Common myeloid progenitor, CD34-positive (primary cell): ENCODE measurements around the gene CHRNB4.

Experiments
- CTCF ChIA-PET: fragments of 350-600 bp; sonication (Branson Sonifier 250); formaldehyde crosslinking; loops from one replicate; lab custom pipeline; 2021; ENCODE audit warnings: antibody characterized with exemption; lab: Charles Lee
- POLR2A ChIA-PET: fragments of 350-600 bp; sonication (Branson Sonifier 250); formaldehyde crosslinking; loops from one replicate; lab custom pipeline; 2021; ENCODE audit warnings: antibody characterized with exemption; lab: Charles Lee
- DNase-seq, 3 donors: peaks; one replicate each; pipeline versions ENCODE4 v3.0.0 to v3.0.0-alpha.2; 2013
- H3K27ac ChIP-seq, 2 experiments: 1 replicate in 1 of 2; 2 replicates in 1 of 2; pipeline ENCODE4 v1.7.0; 2013; ENCODE audit warnings: inconsistent platforms in 2 of 2, low read length in 2 of 2, mild to moderate bottlenecking in 2 of 2, low read depth in 1 of 2, moderate library complexity in 1 of 2; ENCODE audit not compliant: severe bottlenecking in 2 of 2, insufficient read depth in 1 of 2, poor library complexity in 1 of 2
- H3K27me3 ChIP-seq, 5 experiments: replicated peaks in 2 of 5; 1 replicate in 3 of 5; 2 replicates in 2 of 5; pipeline versions ENCODE4 v1.6.1 to v1.7.0; 2013; ENCODE audit warnings: low read length in 4 of 5, mild to moderate bottlenecking in 2 of 5, moderate library complexity in 2 of 5, inconsistent platforms in 1 of 5; ENCODE audit not compliant: insufficient read depth in 5 of 5, control insufficient read depth in 4 of 5
- H3K36me3 ChIP-seq, 4 experiments: 1 replicate in 2 of 4; 2 replicates in 2 of 4; pipeline versions ENCODE4 v1.6.1 to v1.7.0; 2013; ENCODE audit warnings: low read length in 3 of 4, control low read depth in 1 of 4, mild to moderate bottlenecking in 1 of 4; ENCODE audit not compliant: control insufficient read depth in 4 of 4, insufficient read depth in 4 of 4
- H3K4me1 ChIP-seq, 4 experiments: 1 replicate in 3 of 4; 2 replicates in 1 of 4; pipeline versions ENCODE4 v1.6.1 to v1.7.1; 2013; ENCODE audit warnings: low read length in 3 of 4, mild to moderate bottlenecking in 3 of 4, control low read depth in 1 of 4, inconsistent platforms in 1 of 4, moderate library complexity in 1 of 4; ENCODE audit not compliant: control insufficient read depth in 4 of 4, insufficient read depth in 4 of 4; ENCODE audit errors: control extremely low read depth in 1 of 4
- H3K4me3 ChIP-seq, 7 experiments: 1 replicate in 4 of 7; 2 replicates in 3 of 7; pipeline versions ENCODE4 v1.5.1 to v1.7.0; 2013; ENCODE audit warnings: mild to moderate bottlenecking in 7 of 7, low read length in 6 of 7, moderate library complexity in 6 of 7, inconsistent platforms in 2 of 7, low read depth in 2 of 7, control low read depth in 1 of 7; ENCODE audit not compliant: insufficient read depth in 4 of 7, control insufficient read depth in 1 of 7; ENCODE audit errors: extremely low read depth in 1 of 7
- H3K9me3 ChIP-seq, 5 experiments: 1 replicate in 4 of 5; 2 replicates in 1 of 5; pipeline versions ENCODE4 v1.6.1 to v1.7.1; 2013; ENCODE audit warnings: low read length in 4 of 5, mild to moderate bottlenecking in 2 of 5, inconsistent platforms in 1 of 5, low read depth in 1 of 5, moderate library complexity in 1 of 5; ENCODE audit not compliant: control insufficient read depth in 4 of 5, insufficient read depth in 2 of 5; ENCODE audit errors: control extremely low read depth in 1 of 5
- WGBS: methylation state at CpG from one replicate; pipeline ENCODE4 v1.1.5; 2013; ENCODE audit not compliant: insufficient coverage; 5-methylcytosine and 5-hydroxymethylcytosine counted together

The CHRNB4 gene

GRCh38 chr15:78634210-78635145, 6.5 kb downstream of the CHRNB4 start:
- peaks cover 0 to 8% (median 4%) of the 10 kb centered on the region in 5 experiments for H3K9me3 ChIP-seq

DNA sequence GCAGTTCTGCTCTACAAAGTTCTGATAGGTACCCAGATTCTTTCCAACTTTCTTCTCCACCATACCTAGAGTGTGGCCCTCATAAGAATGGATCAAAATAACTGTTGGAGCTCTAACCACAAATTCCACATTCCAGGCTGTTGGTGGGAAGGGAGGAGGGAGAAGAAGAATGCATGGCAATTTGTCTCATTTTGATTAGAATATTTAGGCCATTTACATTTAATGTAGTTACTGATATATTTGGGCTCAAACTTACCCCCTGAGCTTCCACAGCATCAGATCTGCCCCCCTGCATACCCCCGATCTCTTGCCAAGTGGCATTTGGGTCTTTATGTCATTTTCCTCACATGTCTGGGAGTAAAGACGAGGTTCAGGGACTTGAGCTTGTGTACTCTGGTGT, 7.7 kb downstream of the CHRNB4 start:
- peaks cover 0 to 3% (median under 1%) of the 10 kb centered on the region in 5 experiments for H3K27me3 ChIP-seq
- peaks cover 0 to 8% (median 4%) of the 10 kb centered on the region in 5 experiments for H3K9me3 ChIP-seq
- no peak overlapping the region for H3K27ac ChIP-seq
- CTCF ChIA-PET: interaction anchor here (1.0 kb wide), 1 partner anchor 14 kb away, joined by 4 read pairs; no protein-coding TSS in a partner anchor
- WGBS: 96% methylated on average over 2 of the region's 2 CpGs
- DNase-seq: no peak
- no peaks in the 10 kb centered on the region for H3K36me3 ChIP-seq
- POLR2A ChIA-PET: no interaction called here
- H3K4me3 ChIP-seq: no peak overlapping the region
- H3K4me1 ChIP-seq: no peaks in the 10 kb centered on the region

More at GRCh38 chr15:78634210-78635145, 6.5 kb downstream of the CHRNB4 start:
- no peaks in the 10 kb centered on the region for H3K27me3 ChIP-seq
- DNase-seq: no peak
- H3K4me3 ChIP-seq: no peak overlapping the region
- CTCF ChIA-PET: interaction anchor here (0.6 to 7.1 kb wide), 4 partner anchors 15 to 75 kb away, joined by 3 to 83 read pairs (median 6); partner anchors contain the start of gene CHRNA3
- 92% methylated on average over 9 of the region's 12 CpGs for WGBS
- no peaks in the 10 kb centered on the region for H3K4me1 ChIP-seq
- POLR2A ChIA-PET: interaction anchor here (0.8 kb wide), 1 partner anchor 14 kb away, joined by 3 read pairs; no protein-coding TSS in a partner anchor
- H3K27ac ChIP-seq: no peak overlapping the region
- H3K36me3 ChIP-seq: no peaks in the 10 kb centered on the region

DNA sequence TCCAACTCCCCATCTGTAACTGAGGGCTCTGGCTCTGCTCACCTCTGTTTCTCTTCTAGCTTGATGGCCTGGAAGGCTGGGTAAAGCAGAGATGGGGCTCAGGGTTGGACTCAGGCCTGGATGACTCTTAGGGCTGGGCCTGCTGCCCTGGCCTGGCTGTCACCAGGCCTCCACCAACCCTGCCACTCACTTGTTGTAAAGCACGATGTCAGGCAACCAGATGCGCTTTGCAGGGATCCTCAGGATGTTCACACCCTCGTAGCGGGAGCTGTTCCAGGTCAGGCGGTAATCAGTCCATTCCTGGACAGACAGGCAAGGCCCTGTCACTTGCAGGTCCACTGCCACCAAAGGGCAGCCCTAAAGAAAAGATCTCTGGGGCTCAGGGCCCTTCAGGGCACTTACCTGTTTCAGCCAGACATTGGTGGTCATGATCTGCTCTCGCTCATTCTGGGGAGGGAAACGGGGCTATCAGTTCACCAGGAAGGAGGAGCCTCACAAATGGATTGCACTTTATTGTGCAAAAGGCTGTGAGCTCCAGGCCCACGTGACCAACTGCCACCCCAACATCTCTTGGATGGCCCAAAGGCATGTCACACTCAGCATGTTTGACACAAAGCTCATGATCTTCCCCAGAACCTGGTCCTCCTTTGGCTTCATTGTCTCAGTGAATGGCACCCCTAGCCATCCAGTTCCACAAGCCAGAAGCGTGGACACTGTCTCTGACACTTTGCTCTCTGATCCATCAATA, 9.9 kb downstream of the CHRNB4 start:
- Histone ChIP-seq H3K36me3 (no peaks in the 10 kb centered on the region), H3K9me3 (peaks cover 0 to 8% (median 4%) of the 10 kb centered on the region in 5 experiments), H3K4me3 (no peak overlapping the region), H3K27ac (no peak overlapping the region), H3K4me1 (no peaks in the 10 kb centered on the region), H3K27me3 (peaks cover 0 to 10% (median 4%) of the 10 kb centered on the region in 5 experiments)
- DNase-seq: no peak
- 94% methylated on average over 8 of the region's 9 CpGs for WGBS
- ChIA-PET CTCF (interaction anchor here (1.2 to 2.2 kb wide), 2 partner anchors 9 to 12 kb away, joined by 4 to 13 read pairs; no protein-coding TSS in a partner anchor), POLR2A (no interaction called here)

DNA sequence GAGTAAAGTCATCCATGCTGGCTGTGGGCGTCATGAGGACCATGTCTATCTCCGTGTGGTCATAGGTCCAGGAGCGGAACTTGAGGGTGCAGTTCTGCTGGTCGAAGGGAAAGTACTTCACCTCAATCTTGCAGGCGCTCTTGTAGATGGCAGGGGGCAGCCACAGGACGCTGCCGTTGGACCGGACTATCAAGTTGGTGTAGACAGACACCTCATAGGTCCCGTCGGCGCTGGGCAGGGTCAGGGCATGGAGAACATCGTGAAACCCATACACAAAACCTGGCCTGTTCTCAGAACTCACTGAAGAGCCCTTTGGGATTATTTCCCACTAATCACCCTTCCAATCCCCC, 11.3 kb downstream of the CHRNB4 start:
- POLR2A ChIA-PET: no interaction called here
- Histone ChIP-seq H3K9me3 (peaks cover 0 to 8% (median 4%) of the 10 kb centered on the region in 5 experiments), H3K27ac (no peak overlapping the region), H3K4me1 (peaks cover 0 to 7% (median 1%) of the 10 kb centered on the region in 4 experiments), H3K4me3 (no peak overlapping the region), H3K36me3 (no peaks in the 10 kb centered on the region), H3K27me3 (peaks cover 0 to 12% (median 4%) of the 10 kb centered on the region in 5 experiments)
- 100% methylated on average over 12 of the region's 12 CpGs for WGBS
- DNase-seq: no peak
- CTCF ChIA-PET: interaction anchor here (0.8 to 2.2 kb wide), 3 partner anchors 8 to 11 kb away, joined by 3 to 13 read pairs (median 3); no protein-coding TSS in a partner anchor

DNA sequence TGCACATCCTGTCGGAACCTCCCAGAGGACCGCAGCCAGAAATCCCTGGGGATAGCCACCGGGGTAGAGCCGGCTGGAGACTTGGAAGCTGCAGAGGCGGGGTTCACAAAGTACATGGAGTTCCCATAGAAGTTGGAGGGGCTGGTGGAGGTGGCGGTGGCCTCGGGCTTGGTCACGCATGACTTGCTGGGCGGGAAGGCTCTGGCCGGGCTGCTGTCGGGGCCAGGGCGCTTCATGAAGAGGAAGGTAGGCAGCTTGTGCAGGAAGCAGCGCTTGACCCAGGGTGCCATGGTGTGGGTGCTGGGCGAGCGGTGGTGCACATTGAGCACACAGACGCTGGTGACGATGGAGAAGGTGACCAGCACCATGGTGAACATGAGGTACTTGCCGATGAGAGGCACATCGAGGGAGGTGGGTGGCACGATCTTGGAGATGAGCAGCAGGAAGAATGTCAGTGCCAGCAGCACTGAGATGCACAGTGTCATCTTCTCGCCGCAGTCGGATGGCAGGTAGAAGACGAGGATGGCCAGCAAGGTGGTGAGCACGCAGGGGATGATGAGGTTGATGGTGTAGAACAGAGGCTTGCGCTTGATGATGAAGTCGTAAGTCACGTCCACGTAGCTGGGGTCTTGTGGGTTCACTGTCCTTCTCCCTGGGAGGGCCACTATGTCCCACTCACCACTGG, 11.8 kb downstream of the CHRNB4 start:
- ChIA-PET CTCF (interaction anchor here (0.6 to 1.6 kb wide), 5 partner anchors 9 to 80 kb away, joined by 3 read pairs; no protein-coding TSS in a partner anchor), POLR2A (no interaction called here)
- Histone ChIP-seq H3K36me3 (no peaks in the 10 kb centered on the region), H3K4me3 (no peak overlapping the region), H3K4me1 (peaks cover 0 to 7% (median 1%) of the 10 kb centered on the region in 4 experiments), H3K27me3 (peaks cover 0 to 12% (median 4%) of the 10 kb centered on the region in 5 experiments), H3K27ac (no peak overlapping the region), H3K9me3 (peaks cover 0 to 8% (median 4%) of the 10 kb centered on the region in 5 experiments)
- WGBS: 95% methylated on average over 29 of the region's 29 CpGs
- no peak for DNase-seq

GRCh38 chr15:78628227-78628626, 12.8 kb downstream of the CHRNB4 start:
- POLR2A ChIA-PET: no interaction called here
- CTCF ChIA-PET: interaction anchor here (1.2 to 1.6 kb wide), 3 partner anchors 10 to 79 kb away, joined by 3 read pairs; no protein-coding TSS in a partner anchor

More at GRCh38 chr15:78628227-78628626, 12.8 kb downstream of the CHRNB4 start:
- no peak for DNase-seq
- Histone ChIP-seq H3K27ac (no peak overlapping the region), H3K4me3 (no peak overlapping the region), H3K27me3 (peaks cover 0 to 12% (median 4%) of the 10 kb centered on the region in 5 experiments), H3K36me3 (no peaks in the 10 kb centered on the region), H3K9me3 (peaks cover 0 to 5% (median 0%) of the 10 kb centered on the region in 5 experiments), H3K4me1 (peaks cover 0 to 7% (median 1%) of the 10 kb centered on the region in 4 experiments)
- 88% methylated on average over 5 of the region's 6 CpGs for WGBS
